Measurements from ENCODE around the gene KRT5. TPM values are rescaled to one million over a fixed set of nuclear protein-coding genes. Genes with fewer than 3 reads are reported as not detected.

KRT5 gene
- total RNA-seq, 1 donor from 2014 or later = 1.6 TPM

- H3K27me3 ChIP-seq = no peaks in the 10 kb centered on the region
- no peak overlapping the region for H3K27ac ChIP-seq
- no peaks in the 10 kb centered on the region for H3K4me1 ChIP-seq
- no peaks in the 10 kb centered on the region for H3K9me3 ChIP-seq
- intact Hi-C loops (cut with DNase I) = no loop called here
- DNase-seq (ENCODE audit: low spot score in 2 of 2) = no peak
- no peak overlapping the region for H3K4me3 ChIP-seq
- TF ChIP-seq CTCF (IDR thresholded peaks at IDR 0.05) = no peak
- H3K36me3 ChIP-seq = no peaks in the 10 kb centered on the region
Observed at GRCh38 chr12:52474212-52474611, 46.0 kb downstream of the KRT5 start.

- intact Hi-C loops (cut with DNase I) = no loop called here
- TF ChIP-seq CTCF (IDR thresholded peaks at IDR 0.05) = no peak
Observed at GRCh38 chr12:52473768-52474167, 46.4 kb downstream of the KRT5 start, which contains the start of gene KRT6C. KRT6C (minus strand) TSS chr12:52473805; CDS start chr12:52473737, 68 bp downstream.

GRCh38 chr12:52469853-52470252, 50.3 kb downstream of the KRT5 start:
- no peaks in the 10 kb centered on the region for H3K36me3 ChIP-seq
- H3K9me3 ChIP-seq = no peaks in the 10 kb centered on the region
- no peaks in the 10 kb centered on the region for H3K27me3 ChIP-seq
- DNase-seq (ENCODE audit: low spot score in 2 of 2) = no peak
- no peak for TF ChIP-seq CTCF (IDR thresholded peaks at IDR 0.05)
- no peak overlapping the region for H3K4me3 ChIP-seq
- no peaks in the 10 kb centered on the region for H3K4me1 ChIP-seq
- intact Hi-C loops (cut with DNase I) = no loop called here
- no peak overlapping the region for H3K27ac ChIP-seq

More at GRCh38 chr12:52473768-52474167, 46.4 kb downstream of the KRT5 start, which contains the start of gene KRT6C:
- no peak for DNase-seq (ENCODE audit: low spot score in 2 of 2)
- no peaks in the 10 kb centered on the region for H3K4me1 ChIP-seq
- no peak within 1 kb of the TSS for H3K4me3 ChIP-seq
- no peaks in the 10 kb centered on the region for H3K27me3 ChIP-seq
- H3K9me3 ChIP-seq = no peaks in the 10 kb centered on the region
- H3K36me3 ChIP-seq = no peaks in the 10 kb centered on the region
- H3K27ac ChIP-seq = no peak within 1 kb of the TSS

- H3K27me3 ChIP-seq = no peaks in the 10 kb centered on the region
- H3K36me3 ChIP-seq = no peaks in the 10 kb centered on the region
- H3K27ac ChIP-seq = no peak overlapping the region
- intact Hi-C loops (cut with DNase I) = no loop called here
- no peak for DNase-seq (ENCODE audit: low spot score in 2 of 2)
- H3K4me3 ChIP-seq = no peak overlapping the region
- no peaks in the 10 kb centered on the region for H3K4me1 ChIP-seq
- no peaks in the 10 kb centered on the region for H3K9me3 ChIP-seq
- TF ChIP-seq CTCF (IDR thresholded peaks at IDR 0.05) = no peak
Observed at GRCh38 chr12:52464897-52465296, 55.3 kb downstream of the KRT5 start.

Other genes starting within 250 kb of the KRT5 start
- 0.96 TPM for gene KRT86, start 245.7 kb downstream of the KRT5 start, total RNA-seq
- gene KRT81, start 228.9 kb downstream of the KRT5 start, total RNA-seq = not detected
- not detected for gene KRT83, start 199.0 kb downstream of the KRT5 start, total RNA-seq
- not detected for gene KRT85, start 152.9 kb downstream of the KRT5 start, total RNA-seq
- gene KRT84, start 134.7 kb downstream of the KRT5 start, total RNA-seq = not detected
- gene KRT82, start 114.1 kb downstream of the KRT5 start, total RNA-seq = not detected
- not detected for gene KRT75, start 86.0 kb downstream of the KRT5 start, total RNA-seq
- 0.32 TPM for gene KRT6B, start 68.2 kb downstream of the KRT5 start, total RNA-seq
- gene KRT6C, start 46.6 kb downstream of the KRT5 start, total RNA-seq = not detected
- gene KRT6A, start 27.1 kb downstream of the KRT5 start, total RNA-seq = 3.4 TPM
- not detected for gene KRT71, start 32.8 kb upstream of the KRT5 start, total RNA-seq
- not detected for gene KRT74, start 53.4 kb upstream of the KRT5 start, total RNA-seq
- not detected for gene KRT72, start 81.1 kb upstream of the KRT5 start, total RNA-seq
- gene KRT73, start 98.2 kb upstream of the KRT5 start, total RNA-seq = not detected
- not detected for gene KRT2, start 131.8 kb upstream of the KRT5 start, total RNA-seq
- not detected for gene KRT1, start 160.0 kb upstream of the KRT5 start, total RNA-seq
- gene KRT77, start 183.1 kb upstream of the KRT5 start, total RNA-seq = not detected